PC-9 (cell line): ENCODE measurements around the gene FGF19.

ENCODE experiments used
- CTCF ChIP-seq: fragments of 200-600 bp; sonication (generic); conservative IDR thresholded peaks from 2 replicates; pipeline ENCODE4 v1.6.1; 2017; ENCODE audit warnings: mixed run types, antibody characterized with exemption, mild to moderate bottlenecking, moderate library complexity
- EZH2 ChIP-seq: fragments of 200-600 bp; sonication (generic); IDR thresholded peaks from 2 replicates; pipeline ENCODE4 v1.8.0; 2017; ENCODE audit warnings: antibody characterized with exemption, low read depth

GRCh38 chr11:69745201-69745600, 41.4 kb upstream of the FGF19 start:
- TF ChIP-seq CTCF = no peak
- no peak for TF ChIP-seq EZH2
